Activated CD4-positive, alpha-beta T cell treated with anti-CD3 and anti-CD28 coated beads, Interleukin-2, Interleukin-6, amounts not matched to agents 100 ng/mL and 50 ng/mL, durations not matched to agents 16 hours and 8 hours (primary cell): Measurements from ENCODE around the gene RPL5.

ENCODE experiments used
- DNase-seq: peaks from one replicate; pipeline ENCODE4 v3.0.0-alpha.2; 2020

Gene RPL5

DNA sequence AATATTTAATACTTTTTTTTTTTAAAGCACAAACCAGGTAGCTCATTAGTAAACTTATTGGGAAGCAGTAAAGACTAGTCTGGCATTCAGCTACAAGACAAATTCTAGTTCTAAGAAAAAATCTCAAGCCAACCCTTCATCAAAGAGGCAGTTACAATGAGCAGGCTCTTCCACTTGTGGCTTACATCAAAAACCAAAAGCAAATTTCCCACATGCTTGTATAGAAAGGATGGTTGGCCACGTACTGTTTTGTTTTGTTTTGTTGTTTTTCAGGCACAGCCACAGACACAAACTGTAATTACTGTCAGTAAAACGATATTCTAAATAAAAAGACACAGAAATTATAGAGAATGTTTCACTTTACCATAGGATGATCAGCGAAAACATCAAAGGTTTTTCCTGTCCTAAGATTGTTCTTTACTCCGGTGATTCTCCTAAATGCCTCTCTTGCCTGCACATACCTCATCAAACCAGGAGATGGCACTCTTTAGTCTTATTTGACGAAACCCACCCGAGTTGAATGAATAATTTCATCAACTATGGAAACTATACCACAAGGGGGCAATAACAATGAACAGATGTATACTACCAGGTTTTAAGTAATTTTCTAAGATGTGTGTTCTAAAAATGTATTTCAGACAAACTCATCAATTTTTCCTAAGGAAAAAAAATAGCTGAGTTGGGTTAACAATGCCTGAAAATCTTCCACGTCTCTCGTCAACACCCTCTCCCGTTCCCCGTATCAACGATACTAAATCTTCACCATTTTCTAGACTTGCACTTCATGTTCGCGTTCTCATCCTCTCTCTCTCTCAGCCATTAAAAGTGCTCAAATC is 26.9 kb downstream of the RPL5 start:
- peak; percentile 86 for DNase-seq

DNA sequence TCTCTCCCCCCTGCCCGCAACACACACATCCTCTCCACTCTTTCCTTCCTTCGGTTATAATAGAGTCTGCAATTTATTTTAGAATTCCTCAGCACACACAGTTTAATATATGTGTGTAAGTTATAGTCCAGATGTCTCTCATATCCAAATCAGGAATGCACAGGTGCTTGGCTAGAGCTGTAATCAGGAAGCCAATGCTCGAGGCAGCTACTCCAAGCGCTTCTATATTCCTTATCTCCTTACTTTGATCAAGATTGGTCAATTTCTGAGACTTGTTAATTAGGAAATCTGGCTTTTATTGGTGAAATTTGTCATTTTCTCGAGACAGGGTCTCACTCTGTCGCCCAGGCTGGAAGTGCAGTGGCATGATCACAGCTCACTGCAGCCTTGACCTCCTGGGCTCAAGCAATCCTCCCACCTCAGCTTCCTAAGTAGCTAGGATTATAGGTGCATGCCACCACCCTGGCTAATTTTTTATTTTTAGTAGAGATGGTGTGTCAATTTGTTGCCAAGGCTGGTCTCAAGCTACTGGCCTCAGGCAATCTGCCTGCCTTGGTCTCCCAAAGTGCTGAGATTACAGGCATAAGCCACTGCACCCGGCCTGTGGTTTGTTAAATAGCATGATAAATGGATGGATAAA is 27.7 kb downstream of the RPL5 start:
- DNase-seq, result no peak

DNA sequence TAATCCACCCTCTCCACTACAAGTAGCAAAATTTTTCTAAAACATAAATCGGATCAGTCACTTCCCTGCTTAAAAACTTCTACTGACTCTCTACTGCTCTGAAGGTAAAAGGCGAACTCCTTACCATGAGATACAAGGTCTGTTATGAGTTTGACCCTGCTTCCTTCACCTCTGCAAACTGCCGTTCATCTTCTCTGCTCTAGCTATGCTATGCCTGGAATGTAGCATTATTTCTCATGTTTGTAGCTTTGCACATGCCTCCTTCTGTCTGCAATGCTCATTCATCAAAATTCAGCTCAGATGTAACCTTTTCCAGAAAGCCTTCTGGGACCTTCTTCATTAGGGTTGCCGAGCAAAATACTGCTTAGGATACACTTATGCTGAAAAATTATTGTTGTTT is 30.8 kb downstream of the RPL5 start:
- no peak for DNase-seq

DNA sequence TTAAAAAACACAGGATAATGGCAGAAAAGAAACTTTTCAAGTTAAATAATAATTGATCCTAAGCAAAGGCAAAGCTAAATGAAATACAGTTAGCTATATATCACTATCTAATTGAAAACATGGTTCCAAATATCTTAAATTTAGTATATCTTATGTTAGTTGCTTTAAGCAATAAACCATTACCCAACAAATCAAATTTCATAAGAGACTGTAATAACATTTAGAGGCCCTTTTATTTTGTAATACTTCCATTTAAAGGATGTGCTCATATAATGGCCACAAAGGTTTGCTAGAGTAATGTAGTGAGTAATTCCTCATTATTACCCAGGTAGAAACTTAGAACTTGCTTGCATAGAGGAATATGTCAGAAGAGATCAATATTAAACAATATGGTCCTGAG is 32.3 kb downstream of the RPL5 start:
- no peak for DNase-seq

DNA sequence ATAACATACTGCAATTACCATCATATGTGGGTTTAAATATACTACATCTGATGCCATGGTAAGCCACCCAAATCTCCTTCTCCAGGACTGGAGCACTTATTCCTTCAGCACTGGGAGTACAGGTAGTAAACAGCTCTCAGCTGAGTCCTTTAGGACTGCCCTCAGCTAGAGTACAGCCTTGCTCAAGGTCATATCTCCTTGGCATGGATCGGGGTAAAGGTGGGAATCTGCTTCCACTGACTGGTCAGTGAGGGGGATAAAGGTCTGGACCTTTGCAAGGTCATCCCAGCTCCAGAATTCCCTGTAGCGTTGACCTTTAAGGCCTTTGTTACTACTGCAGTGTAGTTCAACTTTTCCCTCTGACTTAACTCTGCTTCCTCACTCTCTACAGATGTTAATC is 38.8 kb downstream of the RPL5 start:
- DNase-seq, result no peak

DNA sequence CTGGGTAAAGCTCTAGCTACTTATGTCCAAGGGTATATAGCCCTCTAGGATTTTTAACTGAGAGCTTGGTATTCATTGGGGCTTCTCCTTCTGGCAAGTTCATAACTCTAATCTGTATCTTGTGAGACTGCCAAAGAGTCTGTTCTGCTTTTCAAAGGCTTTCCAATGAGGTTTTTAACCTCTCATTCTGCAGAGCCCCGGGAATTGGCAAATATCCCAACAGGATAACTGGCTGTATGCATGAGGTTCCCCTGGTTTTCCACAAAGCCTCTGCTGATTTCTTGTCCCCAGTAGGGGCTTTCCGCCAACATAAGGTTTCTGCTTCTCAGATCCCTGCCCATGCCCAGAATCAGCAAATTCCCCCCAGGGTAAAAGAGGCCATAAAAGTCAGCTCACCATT is 40.9 kb downstream of the RPL5 start:
- DNase-seq, result no peak

DNA sequence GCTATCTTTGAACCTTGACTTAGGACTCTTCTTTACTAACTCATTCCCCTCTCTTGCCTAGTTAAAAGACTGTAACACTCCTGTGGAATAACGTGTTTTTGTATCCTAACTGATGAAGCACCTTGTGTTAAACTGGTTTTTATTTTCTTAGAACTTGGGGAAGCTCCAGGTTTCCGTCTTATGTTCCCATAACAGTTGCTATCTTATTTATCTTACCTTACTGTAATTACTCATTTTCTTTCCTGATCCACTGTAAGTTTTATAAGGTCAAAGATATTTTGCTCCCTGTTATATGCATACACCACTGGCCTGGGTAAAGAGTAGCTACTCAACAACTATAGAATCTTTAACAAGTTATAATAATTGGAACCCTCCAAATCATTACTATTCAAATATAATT is 43.1 kb downstream of the RPL5 start:
- no peak for DNase-seq

DNA sequence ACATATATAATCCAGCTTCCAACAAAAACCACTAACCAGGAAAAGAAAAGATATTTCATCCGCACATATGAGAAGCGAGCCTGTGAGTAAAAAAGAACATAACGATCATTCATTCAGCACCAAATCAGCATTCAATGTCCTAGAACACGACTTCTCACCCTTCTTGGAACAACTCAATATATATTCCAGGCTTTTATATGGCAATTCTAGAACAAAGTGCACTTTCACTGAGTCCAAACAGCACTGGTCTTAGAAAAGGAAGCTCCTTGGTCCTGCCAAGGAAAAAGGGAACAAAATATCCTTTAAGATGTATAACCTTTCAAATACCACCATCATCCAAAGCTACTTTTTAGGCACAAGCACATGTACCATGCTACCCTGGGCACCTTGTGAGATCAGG is 44.5 kb downstream of the RPL5 start:
- no peak for DNase-seq

DNA sequence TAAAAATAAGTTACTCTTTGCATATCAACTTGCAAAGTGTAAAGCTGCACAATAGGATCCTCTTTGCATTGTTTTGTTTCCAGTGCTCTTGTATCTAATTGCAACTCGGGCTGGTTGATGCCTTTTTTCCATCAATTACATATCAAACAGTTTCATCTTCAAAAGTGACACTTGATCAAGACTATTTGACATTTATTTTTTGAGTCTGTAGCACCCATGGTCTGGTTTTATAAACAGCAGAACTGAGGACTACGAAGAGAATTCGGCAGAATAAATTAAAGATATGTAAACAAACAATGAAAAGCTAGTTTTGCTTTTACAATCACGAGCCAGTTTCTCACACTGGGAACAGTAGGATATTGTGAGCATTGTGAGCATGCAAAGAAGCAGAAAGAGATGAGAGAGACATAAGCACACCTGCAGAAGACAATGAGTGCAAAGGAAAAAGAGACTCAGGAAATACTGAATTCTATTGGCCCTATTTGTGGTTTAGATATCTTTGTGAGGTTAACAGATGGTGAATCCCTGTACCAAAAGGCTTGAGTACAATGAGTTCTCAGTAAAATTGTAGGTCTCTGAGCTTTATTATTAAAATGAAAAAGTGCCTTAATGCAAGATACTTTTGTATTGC is 45.4 kb downstream of the RPL5 start:
- no peak for DNase-seq

DNA sequence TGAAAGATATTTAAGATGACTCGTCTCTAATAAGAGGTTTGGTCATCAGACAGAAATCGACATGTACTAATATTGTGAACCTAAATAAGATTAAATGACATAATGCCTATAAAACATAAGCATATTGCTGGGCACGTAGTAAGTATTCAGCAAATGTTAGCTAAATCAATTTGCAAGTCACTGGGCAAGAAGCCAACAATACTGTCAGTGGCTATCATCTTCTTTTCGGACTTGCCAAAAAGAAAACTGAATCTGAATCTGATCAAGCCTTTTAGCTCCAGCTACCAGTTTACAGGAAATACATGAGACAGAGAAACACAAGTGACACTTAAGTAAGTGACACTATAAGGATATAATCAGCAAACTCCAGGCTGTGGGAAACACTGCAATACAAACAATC is 46.0 kb downstream of the RPL5 start:
- DNase-seq, result peak; percentile 11

DNA sequence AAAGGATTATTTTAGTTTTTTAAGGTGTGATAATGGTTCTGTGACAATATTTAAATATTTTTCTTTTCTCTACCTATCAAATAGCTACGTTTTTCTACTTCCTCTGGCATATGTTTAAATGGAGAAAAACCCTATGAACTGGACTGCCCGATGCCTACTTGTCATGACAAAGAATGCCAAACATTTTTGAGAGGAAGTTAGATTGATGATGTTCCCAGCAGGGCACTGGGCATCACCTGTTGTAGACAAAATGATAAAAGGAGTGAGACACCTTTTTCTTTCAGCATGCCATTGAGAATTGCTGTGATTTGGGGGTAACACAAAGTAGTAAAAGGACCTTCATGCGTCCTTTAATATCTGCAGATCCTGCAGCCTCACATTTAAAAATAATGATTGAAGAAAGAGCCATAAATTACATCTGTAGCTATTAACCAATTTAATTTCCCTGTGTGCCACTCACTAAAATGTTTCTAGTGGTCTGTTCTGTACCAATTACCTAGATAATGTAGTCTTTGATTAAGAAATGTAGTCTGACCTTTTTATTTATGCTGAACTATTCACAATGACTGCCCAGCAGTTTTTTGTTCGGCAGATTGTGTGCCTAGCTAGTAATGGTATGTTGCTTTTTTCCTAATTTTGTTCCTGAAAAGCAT is 47.6 kb downstream of the RPL5 start:
- DNase-seq, result no peak

DNA sequence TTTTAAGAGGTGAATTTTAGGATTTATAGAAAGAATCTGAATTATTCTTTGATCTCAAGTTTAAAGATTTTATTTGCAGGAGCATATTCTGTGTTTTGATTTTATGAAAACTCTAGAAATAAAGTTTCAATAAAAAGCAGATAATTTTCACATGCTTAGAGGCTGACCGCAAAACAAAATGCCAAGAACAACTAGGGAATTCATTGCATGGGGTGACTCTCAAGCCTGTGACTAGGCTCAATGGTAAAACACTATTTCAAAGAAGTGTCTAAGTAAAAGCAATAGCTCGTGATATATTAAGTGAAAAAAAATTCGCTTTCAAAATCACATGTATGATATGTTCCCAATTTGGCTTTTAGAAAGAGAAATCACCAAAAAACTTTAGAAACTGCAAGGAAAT is 49.6 kb downstream of the RPL5 start:
- DNase-seq, result no peak

DNA sequence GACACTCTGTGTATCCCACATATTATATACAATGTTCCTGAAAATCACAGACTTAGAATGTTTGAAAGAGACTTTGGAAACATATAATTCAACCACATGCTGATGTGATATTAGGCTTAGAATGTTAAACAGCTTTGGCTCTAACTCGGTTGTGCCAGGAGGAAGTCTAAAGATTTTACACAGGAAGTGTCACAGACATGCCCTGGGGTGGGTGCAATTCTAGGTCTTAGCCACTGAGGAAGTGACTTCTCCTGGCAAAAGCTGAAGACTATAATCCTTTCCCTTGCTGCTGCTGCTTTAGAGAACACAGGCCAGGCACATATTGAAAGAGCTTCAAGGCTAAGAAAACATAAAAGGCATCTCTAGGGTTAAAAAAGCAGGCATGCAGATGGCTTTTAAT is 51.0 kb downstream of the RPL5 start:
- DNase-seq, result peak; percentile 53

DNA sequence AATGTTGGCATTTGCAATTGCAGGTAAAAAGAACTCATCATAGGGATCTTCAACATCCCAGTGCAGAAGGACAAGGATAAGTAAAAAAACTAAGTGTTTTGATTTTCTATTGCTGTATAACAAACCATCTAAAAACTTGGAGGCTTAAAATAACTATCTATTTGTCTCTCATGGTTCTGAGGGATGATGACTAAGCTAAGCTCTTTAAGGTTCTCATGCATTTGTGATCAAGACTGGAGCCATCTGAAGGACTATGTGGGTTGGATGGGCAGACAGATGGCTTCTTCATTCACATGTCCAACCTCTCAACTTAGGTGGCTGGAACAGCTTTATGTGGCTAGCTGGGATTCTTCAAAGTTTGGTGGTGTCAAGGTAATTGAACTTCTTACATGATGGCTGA is 51.5 kb downstream of the RPL5 start:
- DNase-seq, result no peak

DNA sequence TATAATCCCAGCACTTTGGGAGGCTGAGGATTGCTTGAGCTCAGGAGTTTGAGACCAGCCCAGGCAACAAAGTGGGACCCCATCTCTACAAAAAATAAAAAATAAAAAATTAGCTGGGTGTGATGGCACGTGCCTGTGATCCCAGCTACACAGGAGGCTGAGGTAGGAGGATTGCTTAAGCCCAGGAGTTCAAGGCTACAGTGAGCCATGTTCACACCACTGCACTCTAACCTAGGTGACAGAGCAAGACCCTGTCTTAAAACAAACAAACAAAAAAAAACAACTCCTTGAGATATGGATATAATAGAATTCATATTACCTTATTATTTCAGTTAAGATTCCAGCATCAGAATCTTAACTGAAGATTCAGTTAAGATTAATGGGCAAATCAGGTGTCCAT is 52.4 kb downstream of the RPL5 start:
- no peak for DNase-seq

DNA sequence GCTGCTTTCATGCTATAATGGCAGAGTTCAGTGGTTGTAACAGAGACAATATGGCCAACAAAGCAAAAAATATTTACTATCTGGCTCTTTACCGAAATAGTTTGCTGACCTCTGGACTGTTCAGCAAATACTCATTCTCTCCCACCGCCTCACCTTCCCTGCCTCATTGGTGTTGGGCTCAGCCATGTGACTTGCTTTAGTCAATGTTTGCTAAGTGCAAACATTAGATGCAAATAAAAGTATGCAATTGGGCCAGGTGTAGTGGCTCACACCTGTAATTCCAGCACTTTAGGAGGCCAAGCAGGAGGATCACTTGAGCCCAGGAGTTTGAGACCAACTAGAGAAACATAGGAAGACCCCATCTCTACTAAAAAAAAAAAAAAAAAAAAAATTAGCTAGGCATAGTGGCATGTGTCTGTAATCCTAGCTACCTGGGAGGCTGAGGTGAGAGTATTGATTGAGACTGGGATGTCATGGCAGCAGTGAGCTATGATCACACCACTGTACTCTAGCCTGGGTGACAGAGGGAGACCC is 55.1 kb downstream of the RPL5 start:
- DNase-seq, result no peak

DNA sequence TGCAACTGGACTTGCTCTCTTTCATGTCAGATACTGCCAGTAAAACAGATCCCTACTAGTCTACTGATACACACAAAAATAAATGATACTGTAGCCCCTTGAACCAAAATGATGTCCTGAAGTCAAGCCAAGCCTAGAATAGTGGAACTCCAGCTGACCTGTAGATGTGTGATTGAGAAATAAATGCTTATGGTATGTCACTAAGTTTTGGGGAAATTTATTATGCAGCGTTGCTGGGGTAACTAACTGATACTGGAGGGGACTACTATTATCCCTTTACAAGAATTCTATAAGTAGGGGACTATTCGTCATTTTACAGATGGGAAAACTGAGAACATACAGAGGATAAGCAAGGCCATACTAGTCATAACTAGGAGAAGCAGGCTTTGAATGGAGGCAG is 55.6 kb downstream of the RPL5 start:
- DNase-seq, result no peak
